ENCODE measurements around the gene ST3GAL4.

DNA sequence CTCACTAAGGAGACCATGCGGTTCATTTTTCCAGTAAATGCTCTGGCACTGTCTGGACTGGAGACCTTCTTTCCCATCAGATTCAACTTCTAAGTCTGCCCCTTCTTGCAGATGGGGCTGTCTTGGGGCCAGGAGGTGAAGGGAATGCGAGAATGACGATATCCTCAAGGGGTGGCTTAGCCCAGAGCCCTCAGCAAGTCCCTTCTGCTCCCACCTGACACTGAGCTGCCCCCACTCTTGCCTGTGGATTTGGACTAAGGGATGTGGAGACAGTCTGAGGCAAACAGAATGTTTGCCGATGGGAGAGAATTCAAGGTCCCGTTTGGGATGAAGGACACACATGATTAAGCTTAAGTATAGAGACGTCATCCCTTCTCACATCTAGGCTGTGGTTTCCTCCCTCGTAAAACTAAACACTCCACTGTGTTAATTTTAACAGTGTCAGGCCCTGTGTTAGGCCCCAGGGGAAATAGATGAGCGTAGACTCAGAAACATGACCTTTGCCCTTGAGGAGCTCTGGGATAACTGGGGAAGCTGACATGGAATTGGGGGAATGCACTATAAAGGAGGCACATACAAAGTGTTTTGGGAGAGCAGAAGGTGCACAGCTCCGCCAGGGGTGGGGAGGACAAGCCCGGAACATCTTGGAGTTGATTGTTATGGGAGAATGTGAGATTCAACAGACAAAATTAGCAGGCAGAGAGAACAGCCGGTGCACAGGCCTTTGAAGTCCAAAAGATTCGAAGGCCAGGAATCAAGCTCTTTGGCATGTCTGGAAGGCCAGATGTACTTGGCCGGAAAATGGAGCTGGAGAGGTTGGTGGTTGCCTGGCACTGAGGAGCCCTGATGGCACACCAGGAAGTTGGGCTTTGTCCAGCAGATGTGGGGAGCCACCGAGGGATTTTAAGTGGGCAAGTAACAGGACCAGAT, 71.6 kb downstream of the ST3GAL4 start:
- TF ChIP-seq, protein P1, sequence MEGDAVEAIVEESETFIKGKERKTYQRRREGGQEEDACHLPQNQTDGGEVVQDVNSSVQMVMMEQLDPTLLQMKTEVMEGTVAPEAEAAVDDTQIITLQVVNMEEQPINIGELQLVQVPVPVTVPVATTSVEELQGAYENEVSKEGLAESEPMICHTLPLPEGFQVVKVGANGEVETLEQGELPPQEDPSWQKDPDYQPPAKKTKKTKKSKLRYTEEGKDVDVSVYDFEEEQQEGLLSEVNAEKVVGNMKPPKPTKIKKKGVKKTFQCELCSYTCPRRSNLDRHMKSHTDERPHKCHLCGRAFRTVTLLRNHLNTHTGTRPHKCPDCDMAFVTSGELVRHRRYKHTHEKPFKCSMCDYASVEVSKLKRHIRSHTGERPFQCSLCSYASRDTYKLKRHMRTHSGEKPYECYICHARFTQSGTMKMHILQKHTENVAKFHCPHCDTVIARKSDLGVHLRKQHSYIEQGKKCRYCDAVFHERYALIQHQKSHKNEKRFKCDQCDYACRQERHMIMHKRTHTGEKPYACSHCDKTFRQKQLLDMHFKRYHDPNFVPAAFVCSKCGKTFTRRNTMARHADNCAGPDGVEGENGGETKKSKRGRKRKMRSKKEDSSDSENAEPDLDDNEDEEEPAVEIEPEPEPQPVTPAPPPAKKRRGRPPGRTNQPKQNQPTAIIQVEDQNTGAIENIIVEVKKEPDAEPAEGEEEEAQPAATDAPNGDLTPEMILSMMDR (IDR thresholded peaks at IDR 0.05): no peak
- TF ChIP-seq EP300 (IDR thresholded peaks at IDR 0.05): no peak
- TF ChIP-seq POLR2AphosphoS5 (IDR thresholded peaks at IDR 0.05): no peak
